HepG2 (cell line): ENCODE data around the gene CDC26. TPM values are rescaled to one million over a fixed set of nuclear protein-coding genes. Genes with fewer than 3 reads are reported as not detected.

Source experiments
- ERF ChIP-seq: IDR thresholded peaks from 2 replicates; pipeline ENCODE4 v1.6.1; 2018; ENCODE audit warnings: missing biosample characterization, missing genetic modification reagents
- PATZ1 ChIP-seq: sonication (generic); formaldehyde crosslinking; IDR thresholded peaks from 2 replicates; pipeline ENCODE4 v1.4.0; 2020; ENCODE audit warnings: missing genetic modification reagents
- RARA ChIP-seq: IDR thresholded peaks from 2 replicates; pipeline ENCODE4 v1.6.1; 2016; ENCODE audit warnings: missing genetic modification reagents, missing compliant biosample characterization
- SCMH1 ChIP-seq: sonication (generic); formaldehyde crosslinking; IDR thresholded peaks from 2 replicates; pipeline ENCODE4 v1.9.0; 2021; ENCODE audit warnings: missing genetic modification reagents, mild to moderate bottlenecking, borderline replicate concordance
- TFDP1 ChIP-seq: IDR thresholded peaks from 2 replicates; pipeline ENCODE4 v1.6.1; 2016; ENCODE audit warnings: missing compliant biosample characterization, missing genetic modification reagents, borderline replicate concordance
- TOE1 ChIP-seq: sonication (generic); formaldehyde crosslinking; IDR thresholded peaks from 2 replicates; pipeline ENCODE4 v1.4.0; 2020; ENCODE audit warnings: mild to moderate bottlenecking, missing genetic modification reagents
- ZBTB34 ChIP-seq: sonication (generic); formaldehyde crosslinking; IDR thresholded peaks from 2 replicates; pipeline ENCODE4 v1.8.0; 2022; ENCODE audit warnings: mild to moderate bottlenecking, missing genetic modification reagents
- ZMAT3 ChIP-seq: sonication (generic); formaldehyde crosslinking; conservative IDR thresholded peaks from 2 replicates; pipeline ENCODE4 v1.7.0; 2021; ENCODE audit warnings: missing genetic modification reagents
- ZNF546 ChIP-seq: sonication (generic); formaldehyde crosslinking; conservative IDR thresholded peaks from 2 replicates; pipeline ENCODE4 v1.8.1; 2023; ENCODE audit warnings: mild to moderate bottlenecking, missing genetic modification reagents
- ZNF639 ChIP-seq: conservative IDR thresholded peaks from 2 replicates; pipeline ENCODE4 v1.6.1; 2018; ENCODE audit warnings: missing genetic modification reagents
- ZNF761 ChIP-seq: sonication (generic); formaldehyde crosslinking; conservative IDR thresholded peaks from 2 replicates; pipeline ENCODE4 v1.4.0; 2020; ENCODE audit warnings: mild to moderate bottlenecking, missing genetic modification reagents
- ZNF792 ChIP-seq: IDR thresholded peaks from 2 replicates; pipeline ENCODE4 v1.6.1; 2016
- polyA plus RNA-seq, 8 experiments: library from polyadenylated mRNA; depleted of rRNA in 3 of 8; stranded (reverse) in 7 of 8; unstranded in 1 of 8; fragments of >200 nt; fragmentation: Illumina TruSeq in 4 of 8; extraction: Trizol in 4 of 8; gene quantifications; 2 replicates each; pipeline versions ENCODE4 v1.2.1 to v1.2.3, GENCODE V29; 2011 to 2016; ENCODE audit warnings: low read depth in 4 of 8, missing spikeins in 1 of 8, mixed read lengths in 1 of 8; ENCODE audit not compliant: insufficient read depth in 1 of 8
- total RNA-seq, 5 experiments: library from RNA; depleted of rRNA; stranded (reverse); fragments of >200 nt; fragmentation: Illumina TruSeq; extraction: Trizol; gene quantifications; 2 replicates each; pipeline ENCODE4 v1.2.3, GENCODE V29; 2016; ENCODE audit warnings: low read depth in 1 of 5
- TF ChIP-seq, protein P1 (sequence below): sonication (generic); formaldehyde crosslinking; IDR thresholded peaks from 2 replicates; pipeline ENCODE4 v1.5.0; 2020; ENCODE audit warnings: mild to moderate bottlenecking, missing genetic modification reagents
- TF ChIP-seq, protein P2 (sequence below): sonication (generic); formaldehyde crosslinking; IDR thresholded peaks from 2 replicates; pipeline ENCODE4 v1.8.0; 2022; ENCODE audit warnings: missing genetic modification reagents, low read depth, mild to moderate bottlenecking, borderline replicate concordance
- TF ChIP-seq, protein P3 (sequence below): IDR thresholded peaks from 2 replicates; pipeline ENCODE4 v1.6.1; 2012; ENCODE audit warnings: low read length, improper control_type of control experiment

The CDC26 gene
- total and polyA plus RNA-seq, 2 of the 13 experiments (the other 11 are each of a cell fraction or from before 2014, with no cell fraction given), result 26.6 to 57.9 TPM

- TF ChIP-seq ZNF546 (peak; percentile 79; the same call in 1 of the 2 replicates), ZBTB34 (CRISPR knock-in tag) (peak; percentile 72; the same call in 1 of the 2 replicates), RARA (CRISPR knock-in tag) (0 out of 2 replicates have a peak, but pooled peaks have one; percentile 5), ZMAT3 (no peak), ERF (CRISPR knock-in tag) (peak; percentile 87), ZNF792 (CRISPR knock-in tag) (peak; percentile 78; the same call in 1 of the 2 replicates), ZNF761 (peak; percentile 74), TFDP1 (CRISPR knock-in tag) (peak; percentile 93; the same call in 1 of the 2 replicates), TOE1 (CRISPR knock-in tag) (no peak), PATZ1 (CRISPR knock-in tag) (peak; percentile 83), ZNF639 (CRISPR knock-in tag) (peak; percentile 61; the same call in 1 of the 2 replicates), SCMH1 (CRISPR knock-in tag) (no peak)
- TF ChIP-seq, protein P1, sequence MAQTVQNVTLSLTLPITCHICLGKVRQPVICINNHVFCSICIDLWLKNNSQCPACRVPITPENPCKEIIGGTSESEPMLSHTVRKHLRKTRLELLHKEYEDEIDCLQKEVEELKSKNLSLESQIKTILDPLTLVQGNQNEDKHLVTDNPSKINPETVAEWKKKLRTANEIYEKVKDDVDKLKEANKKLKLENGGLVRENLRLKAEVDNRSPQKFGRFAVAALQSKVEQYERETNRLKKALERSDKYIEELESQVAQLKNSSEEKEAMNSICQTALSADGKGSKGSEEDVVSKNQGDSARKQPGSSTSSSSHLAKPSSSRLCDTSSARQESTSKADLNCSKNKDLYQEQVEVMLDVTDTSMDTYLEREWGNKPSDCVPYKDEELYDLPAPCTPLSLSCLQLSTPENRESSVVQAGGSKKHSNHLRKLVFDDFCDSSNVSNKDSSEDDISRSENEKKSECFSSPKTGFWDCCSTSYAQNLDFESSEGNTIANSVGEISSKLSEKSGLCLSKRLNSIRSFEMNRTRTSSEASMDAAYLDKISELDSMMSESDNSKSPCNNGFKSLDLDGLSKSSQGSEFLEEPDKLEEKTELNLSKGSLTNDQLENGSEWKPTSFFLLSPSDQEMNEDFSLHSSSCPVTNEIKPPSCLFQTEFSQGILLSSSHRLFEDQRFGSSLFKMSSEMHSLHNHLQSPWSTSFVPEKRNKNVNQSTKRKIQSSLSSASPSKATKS (CRISPR knock-in tag), result no peak
- TF ChIP-seq, protein P2, sequence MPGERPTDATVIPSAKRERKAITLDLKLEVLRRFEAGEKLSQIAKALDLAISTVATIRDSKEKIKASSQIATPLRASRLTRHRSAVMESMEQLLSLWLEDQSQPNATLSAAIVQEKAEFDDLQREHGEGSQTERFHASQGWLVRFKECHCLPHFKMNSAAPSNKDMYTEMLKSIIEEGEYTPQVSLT (CRISPR knock-in tag), result no peak
- TF ChIP-seq, protein P3, sequence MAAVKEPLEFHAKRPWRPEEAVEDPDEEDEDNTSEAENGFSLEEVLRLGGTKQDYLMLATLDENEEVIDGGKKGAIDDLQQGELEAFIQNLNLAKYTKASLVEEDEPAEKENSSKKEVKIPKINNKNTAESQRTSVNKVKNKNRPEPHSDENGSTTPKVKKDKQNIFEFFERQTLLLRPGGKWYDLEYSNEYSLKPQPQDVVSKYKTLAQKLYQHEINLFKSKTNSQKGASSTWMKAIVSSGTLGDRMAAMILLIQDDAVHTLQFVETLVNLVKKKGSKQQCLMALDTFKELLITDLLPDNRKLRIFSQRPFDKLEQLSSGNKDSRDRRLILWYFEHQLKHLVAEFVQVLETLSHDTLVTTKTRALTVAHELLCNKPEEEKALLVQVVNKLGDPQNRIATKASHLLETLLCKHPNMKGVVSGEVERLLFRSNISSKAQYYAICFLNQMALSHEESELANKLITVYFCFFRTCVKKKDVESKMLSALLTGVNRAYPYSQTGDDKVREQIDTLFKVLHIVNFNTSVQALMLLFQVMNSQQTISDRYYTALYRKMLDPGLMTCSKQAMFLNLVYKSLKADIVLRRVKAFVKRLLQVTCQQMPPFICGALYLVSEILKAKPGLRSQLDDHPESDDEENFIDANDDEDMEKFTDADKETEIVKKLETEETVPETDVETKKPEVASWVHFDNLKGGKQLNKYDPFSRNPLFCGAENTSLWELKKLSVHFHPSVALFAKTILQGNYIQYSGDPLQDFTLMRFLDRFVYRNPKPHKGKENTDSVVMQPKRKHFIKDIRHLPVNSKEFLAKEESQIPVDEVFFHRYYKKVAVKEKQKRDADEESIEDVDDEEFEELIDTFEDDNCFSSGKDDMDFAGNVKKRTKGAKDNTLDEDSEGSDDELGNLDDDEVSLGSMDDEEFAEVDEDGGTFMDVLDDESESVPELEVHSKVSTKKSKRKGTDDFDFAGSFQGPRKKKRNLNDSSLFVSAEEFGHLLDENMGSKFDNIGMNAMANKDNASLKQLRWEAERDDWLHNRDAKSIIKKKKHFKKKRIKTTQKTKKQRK, result no peak
Measured at GRCh38 chr9:113275157-113276131, at the start of gene CDC26, which contains the start of gene PRPF4 (continued).
